ENCODE results near the gene SDF4.

DNA sequence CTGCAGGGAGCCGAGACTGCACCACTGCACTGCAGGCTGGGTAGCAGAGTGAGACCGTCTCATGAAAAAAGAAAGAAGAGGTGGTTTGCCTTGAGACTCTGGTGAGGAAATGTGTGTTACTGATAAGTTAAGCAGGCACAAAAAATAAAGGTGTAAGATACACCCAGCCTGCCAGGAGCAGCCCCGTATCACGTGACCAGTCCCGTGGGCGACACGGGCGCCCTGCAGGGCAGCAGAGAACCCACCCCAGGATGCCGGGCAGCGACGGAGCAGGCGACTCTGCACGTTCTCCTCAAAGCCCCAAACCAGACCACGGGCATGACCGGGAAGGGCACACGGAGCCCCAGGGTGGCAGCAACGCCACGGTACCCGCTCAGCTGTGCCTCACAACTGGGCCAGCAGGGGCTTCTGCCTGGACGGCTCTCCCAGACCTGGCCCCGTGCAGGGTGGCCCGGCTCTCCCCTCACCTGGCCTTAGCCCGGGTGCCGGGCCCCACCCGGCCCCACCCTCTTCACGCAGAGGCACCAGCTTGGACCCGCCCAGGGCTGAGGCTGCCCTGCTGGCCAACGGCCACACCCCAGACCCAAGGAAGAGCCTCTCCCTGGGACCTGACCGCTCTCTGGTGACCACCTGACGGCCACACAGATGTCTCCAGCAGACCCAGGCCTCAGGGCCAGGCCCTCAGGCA is 9.8 kb downstream of the SDF4 start:
- TF ChIP-seq TAF1 (IDR thresholded peaks at IDR 0.05; ENCODE audit: low read depth), result no peak
- TF ChIP-seq EP300 (IDR thresholded peaks at IDR 0.05; ENCODE audit: borderline replicate concordance), result no peak
- TF ChIP-seq, protein P1, sequence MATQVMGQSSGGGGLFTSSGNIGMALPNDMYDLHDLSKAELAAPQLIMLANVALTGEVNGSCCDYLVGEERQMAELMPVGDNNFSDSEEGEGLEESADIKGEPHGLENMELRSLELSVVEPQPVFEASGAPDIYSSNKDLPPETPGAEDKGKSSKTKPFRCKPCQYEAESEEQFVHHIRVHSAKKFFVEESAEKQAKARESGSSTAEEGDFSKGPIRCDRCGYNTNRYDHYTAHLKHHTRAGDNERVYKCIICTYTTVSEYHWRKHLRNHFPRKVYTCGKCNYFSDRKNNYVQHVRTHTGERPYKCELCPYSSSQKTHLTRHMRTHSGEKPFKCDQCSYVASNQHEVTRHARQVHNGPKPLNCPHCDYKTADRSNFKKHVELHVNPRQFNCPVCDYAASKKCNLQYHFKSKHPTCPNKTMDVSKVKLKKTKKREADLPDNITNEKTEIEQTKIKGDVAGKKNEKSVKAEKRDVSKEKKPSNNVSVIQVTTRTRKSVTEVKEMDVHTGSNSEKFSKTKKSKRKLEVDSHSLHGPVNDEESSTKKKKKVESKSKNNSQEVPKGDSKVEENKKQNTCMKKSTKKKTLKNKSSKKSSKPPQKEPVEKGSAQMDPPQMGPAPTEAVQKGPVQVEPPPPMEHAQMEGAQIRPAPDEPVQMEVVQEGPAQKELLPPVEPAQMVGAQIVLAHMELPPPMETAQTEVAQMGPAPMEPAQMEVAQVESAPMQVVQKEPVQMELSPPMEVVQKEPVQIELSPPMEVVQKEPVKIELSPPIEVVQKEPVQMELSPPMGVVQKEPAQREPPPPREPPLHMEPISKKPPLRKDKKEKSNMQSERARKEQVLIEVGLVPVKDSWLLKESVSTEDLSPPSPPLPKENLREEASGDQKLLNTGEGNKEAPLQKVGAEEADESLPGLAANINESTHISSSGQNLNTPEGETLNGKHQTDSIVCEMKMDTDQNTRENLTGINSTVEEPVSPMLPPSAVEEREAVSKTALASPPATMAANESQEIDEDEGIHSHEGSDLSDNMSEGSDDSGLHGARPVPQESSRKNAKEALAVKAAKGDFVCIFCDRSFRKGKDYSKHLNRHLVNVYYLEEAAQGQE (IDR thresholded peaks at IDR 0.05; ENCODE audit: low read depth), result no peak

Data from Ishikawa (cell line).